Measurements from ENCODE around the gene CCM2. TPM values are rescaled to one million over a fixed set of nuclear protein-coding genes. Genes with fewer than 3 reads are reported as not detected.

Gene CCM2
- total RNA-seq, 2 experiments from 2014 or later: 70.1 to 80.1 TPM

- DNase-seq (no peak), ATAC-seq (no peak)
- intact Hi-C loops (cut with DNase I, micrococcal nuclease): no loop called here
- POLR2A ChIA-PET: no interaction called here
- Mint-ChIP-seq H3K4me1 (peaks cover 29% of the 10 kb centered on the region), H3K27ac (no peak overlapping the region), H3K9me3 (ENCODE audit: low read depth) (no peaks in the 10 kb centered on the region), H3K4me3 (no peak overlapping the region), H3K27me3 (no peaks in the 10 kb centered on the region), H3K36me3 (ENCODE audit: low read depth) (peaks cover 56% of the 10 kb centered on the region)
- CTCF ChIA-PET: interaction anchor here (0.7 kb wide), 1 partner anchor 297 kb away, joined by 4 read pairs; no protein-coding TSS in a partner anchor
These were observed 65.3 kb downstream of the CCM2 start for GRCh38 chr7:45065031-45065995.

GRCh38 chr7:45066409-45066808 lies 66.4 kb downstream of the CCM2 start:
- Mint-ChIP-seq H3K27ac (no peak overlapping the region), H3K4me3 (no peak overlapping the region), H3K9me3 (ENCODE audit: low read depth) (no peaks in the 10 kb centered on the region), H3K27me3 (no peaks in the 10 kb centered on the region), H3K36me3 (ENCODE audit: low read depth) (peaks cover 55% of the 10 kb centered on the region), H3K4me1 (peaks cover 19% of the 10 kb centered on the region)
- no peak for DNase-seq
- ChIA-PET CTCF (no interaction called here), POLR2A (interaction anchor here (0.5 kb wide), 1 partner anchor 271 kb away, joined by 3 read pairs; no protein-coding TSS in a partner anchor)
- intact Hi-C loops (cut with DNase I, micrococcal nuclease): no loop called here
- ATAC-seq: no peak

- intact Hi-C loops (cut with DNase I, micrococcal nuclease): no loop called here
- Mint-ChIP-seq H3K27ac (no peak overlapping the region), H3K9me3 (ENCODE audit: low read depth) (no peaks in the 10 kb centered on the region), H3K36me3 (ENCODE audit: low read depth) (peaks cover 49% of the 10 kb centered on the region), H3K27me3 (no peaks in the 10 kb centered on the region), H3K4me1 (peaks cover 11% of the 10 kb centered on the region), H3K4me3 (no peak overlapping the region)
- CTCF ChIA-PET: interaction anchor here (1.0 kb wide), 2 partner anchors 69 to 194 kb away, joined by 3 to 5 read pairs; no protein-coding TSS in a partner anchor
- DNase-seq (no peak), ATAC-seq (no peak)
- POLR2A ChIA-PET: no interaction called here
These were observed 67.6 kb downstream of the CCM2 start for GRCh38 chr7:45067582-45067981.

GRCh38 chr7:45068236-45069023 lies 68.4 kb downstream of the CCM2 start:
- H3K27ac Mint-ChIP-seq: no peak overlapping the region
- DNase-seq (no peak), ATAC-seq (no peak)
- H3K36me3 Mint-ChIP-seq (ENCODE audit: low read depth): peaks cover 53% of the 10 kb centered on the region
- no peaks in the 10 kb centered on the region for H3K9me3 Mint-ChIP-seq (ENCODE audit: low read depth)
- ChIA-PET POLR2A (no interaction called here), CTCF (interaction anchor here (0.5 to 1.6 kb wide), 4 partner anchors 10 to 826 kb away, joined by 3 to 5 read pairs (median 4); no protein-coding TSS in a partner anchor)
- peaks cover 9% of the 10 kb centered on the region for H3K4me1 Mint-ChIP-seq
- intact Hi-C loops (cut with DNase I, micrococcal nuclease): no loop called here
- no peaks in the 10 kb centered on the region for H3K27me3 Mint-ChIP-seq
- H3K4me3 Mint-ChIP-seq: no peak overlapping the region

- no peak for DNase-seq
- Mint-ChIP-seq H3K4me1 (peaks cover 5% of the 10 kb centered on the region), H3K27me3 (no peaks in the 10 kb centered on the region), H3K9me3 (ENCODE audit: low read depth) (no peaks in the 10 kb centered on the region), H3K36me3 (ENCODE audit: low read depth) (peaks cover 53% of the 10 kb centered on the region), H3K27ac (no peak overlapping the region), H3K4me3 (no peak overlapping the region)
- ChIA-PET POLR2A (interaction anchor here (1.3 kb wide), 1 partner anchor 42 kb away, joined by 3 read pairs; no protein-coding TSS in a partner anchor), CTCF (interaction anchor here (0.6 to 1.6 kb wide), 4 partner anchors 11 to 827 kb away, joined by 3 to 5 read pairs (median 4); no protein-coding TSS in a partner anchor)
- intact Hi-C loops (cut with DNase I, micrococcal nuclease): no loop called here
- ATAC-seq: peak; percentile 42
These were observed 69.6 kb downstream of the CCM2 start for GRCh38 chr7:45069444-45070253.

- ChIA-PET CTCF (interaction anchor here (0.6 to 1.7 kb wide), 3 partner anchors 43 to 66 kb away, joined by 3 to 5 read pairs (median 3); no protein-coding TSS in a partner anchor), POLR2A (interaction anchor here (0.6 to 1.3 kb wide), 2 partner anchors 38 to 43 kb away, joined by 3 to 9 read pairs; no protein-coding TSS in a partner anchor)
- H3K27ac Mint-ChIP-seq: no peak overlapping the region
- H3K4me3 Mint-ChIP-seq: no peak overlapping the region
- H3K36me3 Mint-ChIP-seq (ENCODE audit: low read depth): peaks cover 56% of the 10 kb centered on the region
- H3K4me1 Mint-ChIP-seq: peaks cover 5% of the 10 kb centered on the region
- ATAC-seq: no peak
- DNase-seq: no peak
- H3K27me3 Mint-ChIP-seq: no peaks in the 10 kb centered on the region
- no peaks in the 10 kb centered on the region for H3K9me3 Mint-ChIP-seq (ENCODE audit: low read depth)
- intact Hi-C loops (cut with DNase I, micrococcal nuclease): no loop called here
These were observed 70.2 kb downstream of the CCM2 start for GRCh38 chr7:45070254-45070642.

GRCh38 chr7:45071528-45071927 lies 71.5 kb downstream of the CCM2 start:
- H3K4me1 Mint-ChIP-seq: no peaks in the 10 kb centered on the region
- intact Hi-C loops (cut with DNase I, micrococcal nuclease): no loop called here
- no peak overlapping the region for H3K27ac Mint-ChIP-seq
- H3K4me3 Mint-ChIP-seq: no peak overlapping the region
- ATAC-seq (no peak), DNase-seq (no peak)
- CTCF ChIA-PET: interaction anchor here (1.6 to 1.7 kb wide), 2 partner anchors 44 to 97 kb away, joined by 3 to 6 read pairs; no protein-coding TSS in a partner anchor
- H3K27me3 Mint-ChIP-seq: no peaks in the 10 kb centered on the region
- H3K9me3 Mint-ChIP-seq (ENCODE audit: low read depth): no peaks in the 10 kb centered on the region
- POLR2A ChIA-PET: no interaction called here
- H3K36me3 Mint-ChIP-seq (ENCODE audit: low read depth): peaks cover 54% of the 10 kb centered on the region

- no peaks in the 10 kb centered on the region for H3K4me1 Mint-ChIP-seq
- H3K27ac Mint-ChIP-seq: peak overlapping the region; percentile 25
These were observed 72.4 kb downstream of the CCM2 start for GRCh38 chr7:45072131-45073030.

GRCh38 chr7:45073031-45073785 lies 73.2 kb downstream of the CCM2 start:
- intact Hi-C loops (cut with DNase I, micrococcal nuclease): no loop called here
- H3K36me3 Mint-ChIP-seq (ENCODE audit: low read depth): peaks cover 49% of the 10 kb centered on the region
- no peak overlapping the region for H3K4me3 Mint-ChIP-seq
- peak overlapping the region; percentile 25 for H3K27ac Mint-ChIP-seq
- CTCF ChIA-PET: interaction anchor here (0.7 to 1.6 kb wide), 3 partner anchors 32 to 99 kb away, joined by 3 to 6 read pairs (median 3); no protein-coding TSS in a partner anchor
- no peak for ATAC-seq
- H3K27me3 Mint-ChIP-seq: no peaks in the 10 kb centered on the region
- POLR2A ChIA-PET: no interaction called here
- H3K4me1 Mint-ChIP-seq: no peaks in the 10 kb centered on the region
- DNase-seq: no peak
- no peaks in the 10 kb centered on the region for H3K9me3 Mint-ChIP-seq (ENCODE audit: low read depth)

More at GRCh38 chr7:45072131-45073030, 72.4 kb downstream of the CCM2 start:
- DNase-seq (no peak), ATAC-seq (no peak)
- intact Hi-C loops (cut with DNase I, micrococcal nuclease): no loop called here
- ChIA-PET POLR2A (no interaction called here), CTCF (interaction anchor here (0.7 to 1.7 kb wide), 4 partner anchors 31 to 98 kb away, joined by 3 to 6 read pairs (median 3); no protein-coding TSS in a partner anchor)
- Mint-ChIP-seq H3K9me3 (ENCODE audit: low read depth) (no peaks in the 10 kb centered on the region), H3K36me3 (ENCODE audit: low read depth) (peaks cover 53% of the 10 kb centered on the region), H3K4me3 (no peak overlapping the region), H3K27me3 (no peaks in the 10 kb centered on the region)

Measured in activated CD4-positive, alpha-beta T cell treated with anti-CD3 and anti-CD28 coated beads for 36 hours (primary cell).